Activated effector memory CD4-positive, alpha-beta T cell treated with Interleukin-2 at 50 U/mL for 16 hours (primary cell): ENCODE results near the gene RBM47.
"Not testable (repeated sequence)": the region's sequence is repeated elsewhere in the genome, so short reads cannot be mapped to it uniquely, and the experiment has no call there.

Source experiments
- DNase-seq: peaks from one replicate; pipeline ENCODE4 v3.0.0-alpha.2; 2020

The RBM47 gene

GRCh38 chr4:40585201-40585799, 44.4 kb downstream of the RBM47 start:
- no peak for DNase-seq

DNA sequence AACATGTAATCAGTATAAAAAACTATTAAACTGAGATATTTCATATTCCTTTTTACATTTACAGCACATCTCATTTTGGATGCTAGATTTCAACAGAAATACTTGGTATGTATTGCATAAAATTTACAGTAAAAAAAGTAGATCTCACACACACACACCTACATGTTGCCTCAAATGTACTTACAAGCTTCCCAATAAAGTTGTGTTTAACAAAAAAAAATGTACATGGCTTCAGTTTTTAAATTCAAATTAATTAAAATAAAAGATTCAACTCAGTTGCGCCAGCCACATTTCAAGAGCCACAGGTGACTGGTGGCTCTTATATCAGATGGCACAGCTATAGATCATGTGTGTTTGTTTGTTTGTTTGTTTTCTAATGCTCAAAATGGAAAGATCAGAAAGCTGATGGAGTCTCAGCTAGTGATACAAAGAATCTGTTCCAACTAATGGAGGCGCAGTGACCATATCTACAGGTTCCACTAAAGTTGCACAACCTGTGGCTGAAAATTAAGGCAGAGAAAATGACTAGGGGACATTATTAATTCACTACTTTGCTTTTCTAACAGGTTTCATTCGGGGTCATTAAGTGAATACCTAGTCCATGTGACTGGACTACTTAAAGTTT, 45.0 kb downstream of the RBM47 start:
- DNase-seq = no peak

GRCh38 chr4:40583850-40584439, 45.7 kb downstream of the RBM47 start:
- no peak for DNase-seq

- no peak for DNase-seq
Measured at GRCh38 chr4:40582413-40582812, 47.3 kb downstream of the RBM47 start.

- DNase-seq = no peak
Measured at GRCh38 chr4:40581254-40582140, 48.2 kb downstream of the RBM47 start.

GRCh38 chr4:40579983-40580382, 49.7 kb downstream of the RBM47 start:
- no peak for DNase-seq

- no peak for DNase-seq
Measured at GRCh38 chr4:40577588-40578253, 51.9 kb downstream of the RBM47 start.

- no peak for DNase-seq
Measured at GRCh38 chr4:40576651-40577480, 52.8 kb downstream of the RBM47 start.

DNA sequence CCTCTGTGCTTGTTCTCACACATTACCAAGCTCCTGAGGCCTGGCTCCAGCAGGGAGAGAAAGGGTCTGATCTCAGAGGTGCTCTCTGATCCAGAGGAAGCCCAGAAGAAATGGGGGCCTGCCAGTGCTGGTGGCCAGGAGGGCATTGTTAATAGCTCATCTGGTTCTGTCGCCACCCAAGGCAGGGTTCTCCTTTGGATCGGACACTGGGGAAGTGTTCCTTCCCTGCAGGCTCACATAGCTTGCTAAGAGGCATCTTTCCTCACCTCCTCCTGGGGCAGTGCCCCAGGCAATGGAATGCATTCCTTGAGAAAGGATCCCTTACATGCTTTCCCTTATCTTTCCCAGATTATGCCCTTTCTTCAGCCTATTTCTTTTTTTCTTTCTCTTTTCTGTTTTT, 53.8 kb downstream of the RBM47 start:
- no peak for DNase-seq

DNA sequence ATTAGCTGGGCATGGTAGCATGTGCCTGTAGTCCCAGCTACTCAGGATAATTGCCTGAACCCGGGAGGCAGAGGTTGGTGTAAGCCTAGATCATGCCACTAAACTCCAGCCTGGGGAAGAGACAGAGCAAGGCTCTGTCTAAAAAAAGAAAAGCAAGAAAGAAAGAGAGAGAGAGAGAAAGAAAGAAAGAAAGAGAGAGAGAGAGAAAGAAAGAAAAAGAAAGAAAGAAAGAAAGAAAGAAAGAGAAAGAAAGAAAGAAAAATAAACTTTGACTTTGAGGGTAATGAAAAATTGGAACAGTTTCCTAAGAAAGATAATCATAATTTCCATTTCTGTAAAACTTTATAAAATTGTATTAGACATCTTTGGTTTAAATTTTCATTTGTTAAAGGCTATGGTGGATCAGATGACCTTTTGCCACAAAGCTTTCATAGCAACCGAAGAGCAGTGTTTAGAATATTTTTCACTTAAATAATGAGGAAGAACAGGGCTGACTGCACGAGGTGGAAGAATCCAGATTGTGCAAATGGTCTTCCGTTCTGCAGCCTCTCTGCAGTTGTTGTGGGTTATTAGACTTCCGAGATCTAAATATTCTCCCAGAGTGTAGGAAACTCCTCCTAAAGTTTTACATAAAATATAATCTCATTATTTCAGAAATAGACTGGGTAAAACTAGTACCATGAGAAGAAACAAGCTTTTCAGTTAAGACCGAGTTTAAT, 55.9 kb downstream of the RBM47 start:
- DNase-seq = no peak

GRCh38 chr4:40572692-40573310, 56.9 kb downstream of the RBM47 start:
- no peak for DNase-seq

GRCh38 chr4:40571208-40571607, 58.5 kb downstream of the RBM47 start:
- DNase-seq = no peak

DNA sequence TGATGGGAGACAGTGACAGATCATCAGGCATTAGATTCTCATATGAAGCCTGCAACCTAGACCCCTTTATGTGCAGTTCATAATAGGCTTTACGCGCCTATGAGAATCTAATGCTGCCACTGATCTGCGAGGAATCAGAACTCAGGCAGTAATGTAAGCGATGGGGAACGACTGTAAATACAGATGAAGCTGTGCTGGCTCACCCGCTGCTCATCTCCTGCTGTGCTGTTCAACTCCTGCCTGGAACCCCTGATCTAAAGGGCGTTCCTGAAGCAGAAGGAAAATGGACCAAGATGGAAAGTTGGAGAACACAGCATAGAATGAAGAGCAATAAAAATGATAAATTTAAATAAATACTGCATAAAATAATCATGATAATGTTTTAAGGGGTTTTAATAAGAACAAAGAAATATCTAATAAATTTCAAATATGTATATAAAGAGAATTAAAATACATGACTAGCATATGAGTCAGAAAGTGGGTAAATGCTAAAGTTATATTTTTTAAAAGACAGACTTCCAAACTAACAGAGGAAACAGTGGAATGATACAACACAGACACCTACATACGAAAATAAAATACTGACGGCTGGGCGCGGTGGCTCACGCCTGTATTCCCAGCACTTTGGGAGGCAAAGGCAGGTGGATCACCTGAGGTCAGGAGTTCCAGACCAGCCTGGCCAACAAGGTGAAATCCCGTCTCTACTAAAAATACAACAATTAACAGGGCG, 59.2 kb downstream of the RBM47 start:
- DNase-seq = no peak

GRCh38 chr4:40564815-40565483, 64.7 kb downstream of the RBM47 start:
- DNase-seq = no peak

- no peak for DNase-seq
Measured at GRCh38 chr4:40564004-40564403, 65.7 kb downstream of the RBM47 start.

DNA sequence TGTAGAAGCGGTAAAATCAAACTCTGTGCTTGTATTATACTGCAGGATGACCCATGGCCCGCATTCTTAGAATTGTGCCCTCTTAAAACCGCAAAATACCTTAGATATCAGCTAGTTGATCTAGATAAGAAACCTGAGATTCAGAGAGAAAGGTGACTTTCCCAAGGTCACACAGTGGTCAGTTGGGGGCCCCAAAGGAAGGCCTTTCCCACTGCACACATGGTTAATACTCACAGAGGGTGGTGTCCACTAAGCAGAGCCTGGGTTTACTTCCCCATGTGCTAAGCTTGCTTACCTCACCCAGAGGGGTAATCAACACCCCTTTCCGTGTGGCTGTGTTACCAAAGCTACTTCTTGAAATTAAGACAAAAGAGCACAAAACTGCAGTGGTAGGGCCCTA, 66.3 kb downstream of the RBM47 start:
- no peak for DNase-seq

GRCh38 chr4:40562681-40563080, 67.0 kb downstream of the RBM47 start:
- DNase-seq = no peak

DNA sequence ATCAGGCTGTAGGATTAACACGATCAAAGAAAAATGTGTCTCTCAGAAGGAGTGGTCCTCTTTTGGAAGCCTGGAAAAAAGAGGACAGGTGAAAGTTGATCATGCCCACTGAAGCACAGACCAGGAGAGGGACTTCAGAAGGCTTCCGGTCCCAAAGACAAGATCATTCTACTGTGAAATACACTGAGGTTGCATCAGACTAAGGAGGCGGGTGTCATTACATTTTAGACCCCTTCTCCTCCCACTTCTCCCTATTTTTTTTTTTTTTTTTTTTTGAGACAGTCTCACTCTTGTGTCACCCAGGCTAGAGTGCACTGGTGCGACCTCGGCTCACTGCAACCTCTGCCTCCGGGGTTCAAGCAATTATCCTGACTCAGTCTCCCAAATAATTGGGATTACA, 67.5 kb downstream of the RBM47 start:
- no peak for DNase-seq

DNA sequence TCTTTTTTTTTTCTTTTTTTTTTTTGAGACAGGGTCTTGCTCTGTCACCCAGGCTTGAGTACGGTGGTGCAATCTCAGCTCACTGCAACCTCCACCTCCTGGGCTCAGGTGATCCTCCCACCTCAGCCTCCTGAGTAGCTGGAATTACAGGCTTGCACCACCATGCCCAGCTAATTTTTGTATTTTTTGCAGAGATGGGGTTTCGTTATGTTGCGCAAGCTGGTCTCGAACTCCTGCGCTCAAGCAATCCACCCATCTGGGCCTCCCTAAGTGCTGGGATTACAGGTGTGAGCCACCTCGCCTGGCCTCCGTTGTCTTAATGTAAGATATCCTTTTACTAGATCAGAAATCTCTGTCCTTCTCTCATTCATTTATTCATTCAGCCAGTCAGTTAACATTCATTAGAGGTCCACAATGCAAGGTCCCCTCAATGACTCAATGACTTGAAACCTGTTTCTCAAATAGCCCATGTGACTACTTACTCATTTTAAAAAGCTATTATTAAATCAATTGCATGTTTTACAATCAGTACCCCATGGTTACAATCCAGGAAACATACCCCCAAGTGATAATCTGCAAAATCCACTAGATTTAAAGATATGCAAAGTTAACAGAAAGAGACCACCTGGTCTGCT, 68.0 kb downstream of the RBM47 start:
- DNase-seq = not testable (repeated sequence)
